ENCODE measurements around the gene D2HGDH. TPM values are rescaled to one million over a fixed set of nuclear protein-coding genes. Genes with fewer than 3 reads are reported as not detected.

The D2HGDH gene
- total and polyA plus RNA-seq, 9 of the 15 experiments (the other 6 are each of a cell fraction or from before 2014, with no cell fraction given) = 0.39 to 30.8 (median 10.3) TPM

GRCh38 chr2:241695651-241696050 is 38.8 kb upstream of the D2HGDH start:
- H3K27me3 ChIP-seq (ENCODE audit: control insufficient read depth in 2 of 2, insufficient read depth in 2 of 2, low read length in 2 of 2) = no peaks in the 10 kb centered on the region
- H3K9me3 ChIP-seq (replicated peaks; ENCODE audit: control insufficient read depth, insufficient read depth, low read depth, low read length) = no peaks in the 10 kb centered on the region
- H3K36me3 ChIP-seq (ENCODE audit: control insufficient read depth, insufficient read depth, low read length) = peaks cover 14% of the 10 kb centered on the region; the same call in 1 of the 3 replicates
- peaks cover 0 to 4% of the 10 kb centered on the region in 2 experiments; a peak in 2 of 5 replicates for H3K4me1 ChIP-seq (replicated peaks in 1 of 2; ENCODE audit: control insufficient read depth in 2 of 2, insufficient read depth in 2 of 2, low read length in 2 of 2)
- no peak overlapping the region for H2AFZ ChIP-seq (ENCODE audit: low read depth, low read length)
- H3K9ac ChIP-seq (ENCODE audit: insufficient read depth in 1 of 2, low read depth in 2 of 2, low read length in 2 of 2) = no peak overlapping the region
- no peaks in the 10 kb centered on the region for H3K9me1 ChIP-seq (ENCODE audit: control insufficient read depth, insufficient read depth, low read length)
- H3K4me3 ChIP-seq = no peak overlapping the region
- WGBS (ENCODE audit: insufficient coverage, low coverage, missing lambda C conversion rate) = 93% methylated on average over 4 of the region's 4 CpGs
- TF ChIP-seq DPF2 (IDR thresholded peaks at IDR 0.05) = no peak
- no peak for TF ChIP-seq NR3C1 (CRISPR knock-in tag; IDR thresholded peaks at IDR 0.05)
- TF ChIP-seq ZNF395 (CRISPR knock-in tag; IDR thresholded peaks at IDR 0.05) = no peak
- TF ChIP-seq EP300 (IDR thresholded peaks at IDR 0.05; ENCODE audit: low read length) = no peak
- no peak for TF ChIP-seq PML (IDR thresholded peaks at IDR 0.05; ENCODE audit: low read length)
- TF ChIP-seq ZKSCAN1 (IDR thresholded peaks at IDR 0.05; ENCODE audit: low read depth, low read length) = no peak
- TF ChIP-seq ARID3B (CRISPR knock-in tag; IDR thresholded peaks at IDR 0.05; ENCODE audit: borderline replicate concordance) = no peak
- no peak for TF ChIP-seq IRF9 (tag; IDR thresholded peaks at IDR 0.05)
- TF ChIP-seq PCBP1 (IDR thresholded peaks at IDR 0.05; ENCODE audit: low read depth, low read length, poor library complexity, severe bottlenecking) = no peak
- TF ChIP-seq PTTG1 (tag; IDR thresholded peaks at IDR 0.05; ENCODE audit: low read depth) = no peak
- no peak for TF ChIP-seq PURB (CRISPR knock-in tag; IDR thresholded peaks at IDR 0.05; ENCODE audit: low read depth)
- no peak for TF ChIP-seq ATF3 (IDR thresholded peaks at IDR 0.05)
- TF ChIP-seq ATF3 (CRISPR knock-in tag; conservative IDR thresholded peaks at IDR 0.05) = no peak
- TF ChIP-seq CTCFL (IDR thresholded peaks at IDR 0.05; ENCODE audit: borderline replicate concordance, insufficient read depth, low read depth, low read length, poor library complexity, severe bottlenecking) = no peak
- in situ Hi-C loops (cut with MboI) = no loop called here
- intact Hi-C loops (cut with micrococcal nuclease) = no loop called here
- H4K20me1 ChIP-seq (replicated peaks; ENCODE audit: control insufficient read depth, insufficient read depth, low read length) = no peaks in the 10 kb centered on the region
- peaks cover 4% of the 10 kb centered on the region; the same call in 2 of the 3 replicates for H3K79me2 ChIP-seq (ENCODE audit: control insufficient read depth, insufficient read depth, low read length)
- no peak for ATAC-seq
- CTCF ChIA-PET (ENCODE audit: low intra/inter-chr PET ratio) = no interaction called here
- POLR2A ChIA-PET = interaction anchor here (0.7 kb wide), 1 partner anchor 9 kb away, joined by 3 read pairs; the partner anchor contains the start of gene DTYMK
- no TSS peak for BruUV-seq (replicated peaks)
- no peak for FAIRE-seq
- no peak overlapping the region for H3K27ac ChIP-seq (ENCODE audit: extremely low read depth, low read depth, low read length)
- no peak overlapping the region for H3K4me2 ChIP-seq (ENCODE audit: insufficient read depth, low read length)
- DNase-seq (ENCODE audit: extremely low read depth in 1 of 4, low spot score in 3 of 4) = no peak
